ENCODE data around the gene PDLIM7.

Gene PDLIM7

DNA sequence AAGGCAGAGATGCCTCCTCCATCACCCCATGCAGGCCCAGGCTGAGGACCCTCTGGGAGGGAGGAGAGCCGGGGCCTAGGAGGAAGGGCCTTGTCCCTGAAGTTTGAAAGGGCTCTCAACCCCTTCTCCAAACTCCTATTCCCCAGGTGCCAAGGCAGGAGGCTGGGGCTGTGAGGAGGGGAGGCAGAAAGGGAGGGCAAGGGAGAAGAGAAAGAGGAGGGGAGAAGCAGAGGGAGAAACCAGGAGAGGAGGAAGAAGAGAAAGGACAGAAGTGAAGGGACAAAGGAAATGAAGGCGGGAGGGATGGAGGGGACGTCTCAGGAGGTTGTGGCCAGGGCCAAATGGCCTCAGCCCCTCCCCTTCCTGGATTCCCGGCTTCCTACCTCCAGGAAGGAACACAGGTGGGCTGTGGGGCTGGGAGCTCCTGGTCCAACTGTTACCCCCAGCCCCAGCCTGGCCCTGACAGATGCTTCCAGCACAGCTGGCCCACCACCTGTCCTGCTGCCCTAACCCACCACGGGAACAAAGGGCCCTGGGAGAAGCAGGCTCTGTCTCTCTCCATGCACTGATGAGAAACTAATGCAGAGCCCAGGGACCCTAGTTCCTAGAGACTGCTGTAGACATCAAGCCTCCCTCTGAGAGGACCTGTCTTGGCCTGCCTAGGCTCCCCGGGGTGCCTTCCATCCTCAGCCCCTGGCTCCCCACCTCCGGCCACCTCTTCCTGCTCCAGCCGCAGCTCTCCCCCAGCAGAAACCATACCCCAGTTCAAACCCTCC, 27.5 kb downstream of the PDLIM7 start:
- peaks cover 48% of the 10 kb centered on the region for H3K4me1 ChIP-seq
- TF ChIP-seq Cebpa-rat (IDR thresholded peaks at IDR 0.05), result no peak
- peaks cover 77% of the 10 kb centered on the region for H4K20me1 ChIP-seq
- 0 out of 2 replicates have a peak overlapping the region, but pooled peaks have one; percentile 95 for H3K4me3 ChIP-seq
- H3K9me3 ChIP-seq, result peaks cover 25% of the 10 kb centered on the region
- H3K4me2 ChIP-seq, result peak overlapping the region; percentile 99
- peaks cover 74% of the 10 kb centered on the region for H3K36me3 ChIP-seq
- no peaks in the 10 kb centered on the region for H3K27me3 ChIP-seq
- peak overlapping the region; percentile 99 for H3K27ac ChIP-seq
- H3K9ac ChIP-seq, result peak overlapping the region; percentile 99; the same call in 1 of the 2 replicates

DNA sequence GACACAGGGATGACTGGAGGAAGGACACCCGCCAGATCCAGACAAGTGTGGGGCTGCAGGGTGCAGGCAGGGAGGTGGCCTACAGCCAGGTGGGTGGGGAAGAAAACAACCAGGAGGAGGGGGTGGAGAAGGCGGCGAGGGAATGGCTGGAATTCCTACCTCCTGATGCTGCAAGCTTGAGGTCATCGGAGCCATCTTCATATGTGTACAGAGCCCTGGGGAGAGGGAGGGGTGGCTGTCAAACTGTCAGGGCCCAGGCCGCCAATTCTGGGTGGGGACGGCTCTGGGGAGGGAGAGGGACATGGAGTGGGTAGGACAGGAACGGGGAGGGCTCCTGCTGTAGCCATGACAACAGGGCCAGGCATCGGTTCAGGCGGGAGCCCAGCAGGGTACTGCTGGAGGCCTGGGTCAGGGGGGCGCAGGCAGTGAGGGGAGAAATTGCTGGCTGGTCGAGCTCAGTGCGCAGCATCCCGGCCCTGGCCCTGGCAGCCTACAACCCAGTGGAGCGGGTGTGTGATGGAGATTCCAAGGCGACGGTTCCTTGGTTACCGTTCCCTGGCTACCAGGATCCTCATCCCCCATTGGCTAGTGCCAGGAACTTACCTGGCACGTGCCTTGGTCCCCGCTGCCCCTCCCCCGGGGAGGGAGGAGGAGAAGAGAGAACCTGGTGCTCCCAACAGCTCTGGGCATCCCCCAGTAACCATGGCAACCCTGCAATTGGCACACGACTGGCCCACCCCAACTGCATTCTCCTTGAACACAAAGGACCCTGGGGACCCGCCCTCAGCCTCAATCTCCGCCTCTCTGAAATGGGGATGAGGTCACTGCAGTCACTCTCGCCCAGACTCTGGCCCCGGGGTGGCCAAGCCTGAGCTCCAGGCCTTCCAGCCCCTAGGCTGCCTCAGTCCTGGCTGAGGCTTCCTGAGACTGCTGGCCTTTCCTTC, 28.4 kb downstream of the PDLIM7 start:
- peak overlapping the region; percentile 99; the same call in 1 of the 2 replicates for H3K4me2 ChIP-seq
- peak overlapping the region; percentile 99 for H3K27ac ChIP-seq
- peaks cover 83% of the 10 kb centered on the region for H3K36me3 ChIP-seq
- peaks cover 80% of the 10 kb centered on the region for H4K20me1 ChIP-seq
- peaks cover 26% of the 10 kb centered on the region for H3K9me3 ChIP-seq
- H3K4me1 ChIP-seq, result peaks cover 38% of the 10 kb centered on the region
- no peak for TF ChIP-seq Cebpa-rat (IDR thresholded peaks at IDR 0.05)
- no peak overlapping the region for H3K9ac ChIP-seq
- H3K27me3 ChIP-seq, result no peaks in the 10 kb centered on the region
- H3K4me3 ChIP-seq, result no peak overlapping the region

DNA sequence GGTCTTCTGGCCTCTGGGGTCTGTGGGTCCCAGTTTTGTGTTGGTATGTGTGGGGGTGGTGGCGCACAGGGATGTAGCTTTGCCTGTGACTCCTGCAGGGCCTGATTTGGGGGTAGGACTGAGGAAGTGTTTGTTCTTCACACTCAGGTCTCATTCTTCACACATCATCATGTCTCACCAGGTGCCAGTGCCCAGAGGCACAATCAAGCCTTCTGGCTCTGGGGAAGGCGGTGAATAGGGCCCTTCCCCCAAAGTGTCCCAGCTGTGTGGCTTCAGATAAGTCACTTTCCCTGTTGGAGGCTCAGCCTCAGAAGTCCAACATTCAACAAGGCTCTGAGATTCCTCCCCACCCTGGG, 29.1 kb downstream of the PDLIM7 start:
- H3K36me3 ChIP-seq, result peaks cover 90% of the 10 kb centered on the region
- H3K4me1 ChIP-seq, result peaks cover 42% of the 10 kb centered on the region
- H3K9me3 ChIP-seq, result peaks cover 26% of the 10 kb centered on the region
- no peak overlapping the region for H3K9ac ChIP-seq
- H3K27ac ChIP-seq, result no peak overlapping the region
- H3K4me3 ChIP-seq, result no peak overlapping the region
- H4K20me1 ChIP-seq, result peaks cover 87% of the 10 kb centered on the region
- no peak overlapping the region for H3K4me2 ChIP-seq
- no peaks in the 10 kb centered on the region for H3K27me3 ChIP-seq
- no peak for TF ChIP-seq Cebpa-rat (IDR thresholded peaks at IDR 0.05)

DNA sequence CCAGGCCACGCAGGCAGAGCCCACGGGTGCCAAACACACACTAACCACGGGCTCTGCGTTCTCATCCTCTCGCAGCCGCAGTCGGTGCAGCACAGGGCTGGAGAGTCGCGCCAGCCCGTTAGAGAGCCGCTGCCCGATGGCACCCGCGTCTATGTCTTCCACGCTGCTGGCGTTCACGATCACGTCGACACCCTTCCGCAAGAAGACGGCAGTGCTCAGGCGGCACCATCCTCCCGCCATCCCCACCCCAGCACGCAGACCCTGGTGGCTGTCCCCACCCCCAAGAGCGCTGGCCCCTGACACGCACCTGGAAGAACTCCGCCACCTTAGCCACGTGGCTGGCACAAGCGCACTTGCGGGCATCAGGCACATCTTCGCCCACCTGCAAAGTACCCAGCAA, 30.0 kb downstream of the PDLIM7 start:
- Histone ChIP-seq H3K4me3 (no peak overlapping the region), H3K4me2 (no peak overlapping the region), H3K36me3 (peaks cover 98% of the 10 kb centered on the region), H3K27me3 (no peaks in the 10 kb centered on the region), H3K9ac (no peak overlapping the region), H3K27ac (no peak overlapping the region), H3K9me3 (peaks cover 26% of the 10 kb centered on the region), H3K4me1 (peaks cover 51% of the 10 kb centered on the region), H4K20me1 (peaks cover 93% of the 10 kb centered on the region)
- TF ChIP-seq Cebpa-rat (IDR thresholded peaks at IDR 0.05), result no peak

DNA sequence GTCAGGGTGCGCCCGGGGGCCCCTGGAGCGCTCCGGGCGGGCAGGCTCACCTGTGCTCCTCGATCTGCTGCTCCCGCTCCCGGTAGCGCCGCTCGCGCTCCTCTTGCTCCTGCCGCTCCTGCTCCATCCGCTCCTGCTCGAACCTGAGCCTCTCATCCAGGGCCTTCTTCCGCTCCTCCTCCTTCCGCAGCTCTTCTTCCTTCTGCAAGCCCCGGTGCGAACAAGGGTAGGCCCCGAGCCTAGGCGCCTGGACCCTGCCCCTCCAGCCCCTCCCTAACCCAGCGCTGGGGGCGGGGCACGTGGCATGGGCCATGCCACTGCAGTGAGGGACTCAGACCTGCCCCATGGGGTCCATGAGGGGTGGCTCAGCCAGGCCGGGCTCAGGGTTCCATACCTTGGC, 30.5 kb downstream of the PDLIM7 start:
- peaks cover 93% of the 10 kb centered on the region for H4K20me1 ChIP-seq
- peaks cover 52% of the 10 kb centered on the region for H3K4me1 ChIP-seq
- no peak overlapping the region for H3K27ac ChIP-seq
- H3K9ac ChIP-seq, result no peak overlapping the region
- H3K9me3 ChIP-seq, result peaks cover 26% of the 10 kb centered on the region
- H3K4me2 ChIP-seq, result no peak overlapping the region
- H3K4me3 ChIP-seq, result no peak overlapping the region
- H3K27me3 ChIP-seq, result no peaks in the 10 kb centered on the region
- TF ChIP-seq Cebpa-rat (IDR thresholded peaks at IDR 0.05), result no peak
- peaks cover 98% of the 10 kb centered on the region for H3K36me3 ChIP-seq

DNA sequence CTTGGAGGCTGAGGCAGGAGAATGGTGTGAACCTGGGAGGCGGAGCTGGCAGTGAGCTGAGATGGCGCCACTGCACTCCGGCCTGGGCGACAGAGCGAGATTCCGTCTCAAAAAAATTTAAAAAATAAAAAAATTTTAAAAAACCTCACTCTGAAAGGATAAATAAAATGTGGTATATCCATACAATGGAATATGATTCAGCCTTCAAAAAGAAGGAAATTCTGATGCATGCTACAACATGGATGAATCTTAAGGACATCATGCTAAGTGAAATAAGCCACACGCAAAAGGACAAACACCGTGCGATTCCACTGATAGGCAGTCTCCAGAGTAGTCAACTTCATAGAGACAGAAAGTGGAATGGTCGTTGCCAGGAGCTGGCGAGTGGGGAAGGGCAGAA, 32.4 kb downstream of the PDLIM7 start:
- Histone ChIP-seq H3K4me3 (no peak overlapping the region), H3K27me3 (no peaks in the 10 kb centered on the region), H4K20me1 (peaks cover 91% of the 10 kb centered on the region), H3K27ac (no peak overlapping the region), H3K36me3 (peaks cover 96% of the 10 kb centered on the region), H3K4me2 (no peak overlapping the region), H3K9ac (no peak overlapping the region), H3K9me3 (peaks cover 26% of the 10 kb centered on the region), H3K4me1 (peaks cover 40% of the 10 kb centered on the region)
- TF ChIP-seq Cebpa-rat (IDR thresholded peaks at IDR 0.05), result no peak

DNA sequence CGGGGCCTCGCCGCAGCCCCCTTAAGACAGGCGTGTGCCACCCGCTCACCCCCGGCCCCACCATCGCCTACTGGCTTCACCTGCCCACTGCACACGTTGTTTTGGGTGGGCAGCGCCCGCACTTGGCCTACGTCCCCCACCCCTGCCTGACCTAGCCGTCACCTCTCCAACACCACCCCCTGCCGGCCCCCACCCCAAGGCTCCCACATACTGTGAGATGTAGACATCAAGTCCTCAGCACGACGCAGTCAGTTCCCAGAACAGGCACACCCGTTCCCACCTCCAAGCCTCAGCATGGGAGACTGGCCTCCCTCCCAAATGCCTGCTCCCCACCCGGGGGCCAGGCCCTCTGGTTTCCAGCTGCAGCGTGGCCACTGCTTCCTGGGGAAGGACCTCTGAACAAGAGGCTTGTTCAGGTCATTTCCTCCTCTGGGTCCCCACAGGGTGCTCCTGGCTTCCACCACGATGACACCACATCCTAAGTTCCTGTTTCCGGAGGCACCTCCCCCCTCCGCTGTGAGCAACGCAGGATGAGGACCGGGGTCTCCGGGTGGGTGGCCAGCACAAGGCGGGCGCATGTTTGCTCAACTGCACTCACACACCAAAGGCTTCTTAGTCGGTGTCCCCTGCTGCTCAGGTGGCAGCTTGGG, 35.3 kb downstream of the PDLIM7 start:
- H3K9ac ChIP-seq, result peak overlapping the region; percentile 67
- peaks cover 91% of the 10 kb centered on the region for H4K20me1 ChIP-seq
- H3K36me3 ChIP-seq, result peaks cover 93% of the 10 kb centered on the region

DNA sequence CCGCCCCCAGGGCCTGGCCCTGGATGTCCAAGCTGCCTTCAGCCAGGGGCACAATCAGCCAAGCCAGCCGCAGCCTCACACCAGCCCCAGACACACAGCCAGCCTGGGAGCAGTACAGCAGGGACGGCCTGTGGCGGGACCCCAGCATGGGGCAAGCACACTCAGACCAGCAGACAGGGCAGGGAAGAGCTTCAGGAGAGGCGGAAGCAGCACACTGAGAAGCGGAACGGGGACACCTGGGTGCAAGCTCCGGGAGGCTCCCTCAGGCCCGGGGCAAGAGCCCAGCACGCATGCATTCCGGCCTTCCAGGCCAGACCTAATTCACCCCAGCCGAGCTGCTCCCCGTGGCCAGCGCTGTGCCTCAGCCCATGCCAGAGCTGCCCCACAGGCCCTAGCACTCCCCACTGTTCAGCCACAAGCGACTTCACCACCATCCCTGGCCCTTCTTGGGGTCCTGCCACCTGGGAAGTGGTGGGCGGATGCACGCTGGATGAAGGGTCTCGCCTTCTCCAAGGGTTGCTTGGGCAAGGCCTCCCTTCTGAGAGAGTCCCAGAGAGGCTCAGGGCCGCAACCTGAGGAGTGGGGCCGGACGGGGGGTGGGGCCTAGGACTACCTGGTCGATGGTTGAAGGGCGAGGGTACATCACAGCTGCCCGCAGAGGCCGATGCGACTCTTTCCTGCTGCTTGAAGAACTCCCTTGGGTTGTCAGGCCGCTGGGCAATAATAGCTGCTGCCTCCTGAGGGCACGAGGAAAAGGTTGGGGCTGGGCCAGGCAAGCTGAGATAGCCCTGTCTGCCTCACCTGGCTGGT, 37.4 kb downstream of the PDLIM7 start:
- Histone ChIP-seq H4K20me1 (peaks cover 77% of the 10 kb centered on the region), H3K27ac (0 out of 2 replicates have a peak overlapping the region, but pooled peaks have one; percentile 13), H3K4me3 (no peak overlapping the region), H3K4me1 (peaks cover 52% of the 10 kb centered on the region), H3K9ac (no peak overlapping the region), H3K27me3 (no peaks in the 10 kb centered on the region), H3K36me3 (peaks cover 79% of the 10 kb centered on the region), H3K4me2 (no peak overlapping the region), H3K9me3 (peaks cover 2% of the 10 kb centered on the region)
- TF ChIP-seq Cebpa-rat (IDR thresholded peaks at IDR 0.05), result no peak

More for the DNA sequence above, 35.3 kb downstream of the PDLIM7 start:
- Histone ChIP-seq H3K4me2 (peak overlapping the region; percentile 86), H3K27ac (peak overlapping the region; percentile 75), H3K4me1 (peaks cover 45% of the 10 kb centered on the region), H3K4me3 (peak overlapping the region; percentile 18; the same call in 1 of the 2 replicates), H3K27me3 (no peaks in the 10 kb centered on the region), H3K9me3 (peaks cover 23% of the 10 kb centered on the region)
- TF ChIP-seq Cebpa-rat (IDR thresholded peaks at IDR 0.05), result no peak

DNA sequence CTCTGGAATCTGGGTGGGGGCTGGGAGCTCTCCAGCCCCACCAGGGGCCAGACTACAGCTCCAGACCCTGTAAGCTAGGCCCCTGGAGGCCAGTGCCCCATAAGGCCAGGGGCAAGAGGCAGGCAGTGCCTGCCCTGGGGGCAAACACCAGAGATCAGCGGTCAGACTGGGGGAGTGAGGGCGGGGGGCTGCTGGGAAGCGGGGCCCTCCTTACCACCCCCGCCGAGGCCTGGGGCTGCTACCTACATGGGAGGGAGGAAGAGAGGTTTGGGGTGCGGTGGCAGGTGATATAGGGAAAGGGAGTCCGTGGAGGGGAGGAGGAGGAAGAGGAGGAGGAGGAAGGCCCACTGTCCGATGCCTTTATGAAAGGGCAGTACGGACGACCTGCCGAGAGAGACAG, 38.0 kb downstream of the PDLIM7 start:
- H3K36me3 ChIP-seq, result peaks cover 72% of the 10 kb centered on the region
- TF ChIP-seq Cebpa-rat (IDR thresholded peaks at IDR 0.05), result no peak
- H3K4me1 ChIP-seq, result peaks cover 52% of the 10 kb centered on the region
- H3K27me3 ChIP-seq, result no peaks in the 10 kb centered on the region
- no peaks in the 10 kb centered on the region for H3K9me3 ChIP-seq
- no peak overlapping the region for H3K4me3 ChIP-seq
- H4K20me1 ChIP-seq, result peaks cover 74% of the 10 kb centered on the region
- no peak overlapping the region for H3K9ac ChIP-seq
- no peak overlapping the region for H3K27ac ChIP-seq
- H3K4me2 ChIP-seq, result no peak overlapping the region

Measured in BLaER1 (cell line).